CD14-positive monocyte (primary cell): Measurements from ENCODE around the gene PODN. TPM values are rescaled to one million over a fixed set of nuclear protein-coding genes. Genes with fewer than 3 reads are reported as not detected.

Source experiments
- DNase-seq, 3 donors: peaks; one replicate each; pipeline ENCODE4 v3.0.0-alpha.2; 2011 to 2022
- H2AFZ ChIP-seq: 2 replicates; pipeline ENCODE4 v1.6.0; 2012; ENCODE audit warnings: mild to moderate bottlenecking, low read depth, low read length, inconsistent platforms; ENCODE audit not compliant: insufficient read depth, poor library complexity, severe bottlenecking
- H3K27ac ChIP-seq, 2 donors: 1 replicate in 1 of 2; 2 replicates in 1 of 2; pipeline ENCODE4 v1.5.1; 2012 to 2013; ENCODE audit warnings: low read length in 2 of 2, control low read depth in 1 of 2, inconsistent platforms in 1 of 2, low read depth in 1 of 2, mild to moderate bottlenecking in 1 of 2
- H3K27me3 ChIP-seq, 2 donors: one replicate each; pipeline versions ENCODE4 v1.6.0 to v1.6.1; 2011 to 2013; ENCODE audit warnings: low read length in 2 of 2; ENCODE audit not compliant: control insufficient read depth in 2 of 2, insufficient read depth in 2 of 2
- H3K36me3 ChIP-seq, 2 donors: replicated peaks in 1 of 2; 1 replicate in 1 of 2; 2 replicates in 1 of 2; pipeline versions ENCODE4 v1.5.1 to v1.6.1; 2012 to 2013; ENCODE audit warnings: low read length in 2 of 2, control low read depth in 1 of 2, inconsistent platforms in 1 of 2, mild to moderate bottlenecking in 1 of 2; ENCODE audit not compliant: insufficient read depth in 2 of 2, control insufficient read depth in 1 of 2
- H3K4me1 ChIP-seq, 2 donors: 1 replicate in 1 of 2; 2 replicates in 1 of 2; pipeline versions ENCODE4 v1.5.1 to v1.6.1; 2012 to 2013; ENCODE audit warnings: low read length in 2 of 2, control low read depth in 1 of 2, inconsistent platforms in 1 of 2, mild to moderate bottlenecking in 1 of 2, moderate library complexity in 1 of 2; ENCODE audit not compliant: insufficient read depth in 2 of 2, control insufficient read depth in 1 of 2
- H3K4me2 ChIP-seq: replicated peaks from 2 replicates; pipeline ENCODE3; 2012; ENCODE audit warnings: low read length, moderate library complexity, mild to moderate bottlenecking; ENCODE audit not compliant: poor library complexity, severe bottlenecking; ENCODE audit errors: extremely low read depth
- H3K4me3 ChIP-seq, 3 experiments: fragments of 200-600 bp in 1 of 3; sonication (generic) in 1 of 3; replicated peaks in 1 of 3; 1 replicate in 2 of 3; 2 replicates in 1 of 3; pipeline ENCODE4 v1.5.1; 2011 to 2013; ENCODE audit warnings: low read length in 3 of 3, mild to moderate bottlenecking in 3 of 3, control low read depth in 2 of 3, low read depth in 2 of 3, inconsistent platforms in 1 of 3, moderate library complexity in 1 of 3
- H3K79me2 ChIP-seq: 2 replicates; pipeline ENCODE4 v1.6.0; 2012; ENCODE audit warnings: mild to moderate bottlenecking, control low read depth, inconsistent platforms, low read length, moderate library complexity; ENCODE audit not compliant: insufficient read depth
- H3K9ac ChIP-seq: 2 replicates; pipeline ENCODE4 v1.6.0; 2017; ENCODE audit warnings: low read length, mild to moderate bottlenecking; ENCODE audit not compliant: insufficient read depth, poor library complexity, severe bottlenecking
- H3K9me3 ChIP-seq, 2 donors: replicated peaks in 1 of 2; 1 replicate in 1 of 2; 2 replicates in 1 of 2; pipeline versions ENCODE4 v1.5.1 to v1.6.1; 2012 to 2013; ENCODE audit warnings: low read length in 2 of 2, control low read depth in 1 of 2; ENCODE audit not compliant: control insufficient read depth in 1 of 2, insufficient read depth in 1 of 2
- H4K20me1 ChIP-seq: 2 replicates; pipeline ENCODE4 v1.6.0; 2012; ENCODE audit warnings: mild to moderate bottlenecking, low read length, control low read depth, moderate library complexity; ENCODE audit not compliant: insufficient read depth
- H3K27ac Mint-ChIP-seq, 7 donors: one replicate each; pipeline ENCODE4 v1.8.0; 2020; ENCODE audit warnings: mild to moderate bottlenecking in 7 of 7, mixed read lengths in 7 of 7, moderate library complexity in 6 of 7, inconsistent platforms in 2 of 7
- H3K27me3 Mint-ChIP-seq, 3 donors: one replicate each; pipeline ENCODE4 v1.8.0; 2021 to 2022; ENCODE audit warnings: low read depth in 3 of 3, mild to moderate bottlenecking in 3 of 3, mixed read lengths in 3 of 3, moderate library complexity in 3 of 3, inconsistent platforms in 1 of 3
- H3K36me3 Mint-ChIP-seq, 2 donors: one replicate each; pipeline ENCODE4 v1.8.0; 2020; ENCODE audit warnings: mixed read lengths in 2 of 2, inconsistent platforms in 1 of 2, mild to moderate bottlenecking in 1 of 2
- H3K4me1 Mint-ChIP-seq: one replicate; pipeline ENCODE4 v1.8.0; 2020; ENCODE audit warnings: mild to moderate bottlenecking, mixed read lengths
- H3K4me3 Mint-ChIP-seq, 2 donors: one replicate each; pipeline ENCODE4 v1.8.0; 2020; ENCODE audit warnings: mild to moderate bottlenecking in 2 of 2, mixed read lengths in 2 of 2, moderate library complexity in 1 of 2
- H3K9me3 Mint-ChIP-seq, 7 donors: one replicate each; pipeline ENCODE4 v1.8.0; 2020 to 2022; ENCODE audit warnings: mixed read lengths in 7 of 7, mild to moderate bottlenecking in 6 of 7, moderate library complexity in 6 of 7, inconsistent platforms in 2 of 7
- WGBS: methylation state at CpG from one replicate; pipeline ENCODE4 v1.1.5; 2013; ENCODE audit warnings: missing lambda C conversion rate; ENCODE audit not compliant: insufficient coverage; 5-methylcytosine and 5-hydroxymethylcytosine counted together
- intact Hi-C, 2 donors: fragments of 100-400 bp; cut with micrococcal nuclease; formaldehyde crosslinking; loops; one replicate each; pipeline versions ENCODE4 v1.15.0 to v1.15.1; 2023
- polyA plus RNA-seq, 3 donors: library from polyadenylated mRNA; depleted of rRNA in 1 of 3; unstranded in 2 of 3; stranded (reverse) in 1 of 3; fragments of 300-500 nt in 2 of 3; fragments of >200 nt in 1 of 3; fragmentation: Illumina TruSeq in 2 of 3; gene quantifications; 1 replicate in 2 of 3; 2 replicates in 1 of 3; pipeline ENCODE4 v1.2.3, GENCODE V29; 2012 to 2021
- TF ChIP-seq, protein P1 (sequence below): fragments of 200-600 bp; IDR thresholded peaks from one replicate; pipeline ENCODE4 v1.8.0; 2022; ENCODE audit warnings: antibody characterized with exemption, mild to moderate bottlenecking

The PODN gene
- polyA plus RNA-seq, 3 donors, result not detected

GRCh38 chr1:53086491-53087070, 24.6 kb downstream of the PODN start:
- no peak overlapping the region for H3K4me3 ChIP-seq
- Mint-ChIP-seq H3K36me3 (no peaks in the 10 kb centered on the region), H3K9me3 (no peaks in the 10 kb centered on the region), H3K4me3 (no peak overlapping the region), H3K4me1 (peaks cover 5% of the 10 kb centered on the region), H3K27ac (no peak overlapping the region), H3K27me3 (peaks cover 0 to 7% (median 3%) of the 10 kb centered on the region in 3 donors)
- intact Hi-C loops, result no loop called here
- TF ChIP-seq, protein P1, sequence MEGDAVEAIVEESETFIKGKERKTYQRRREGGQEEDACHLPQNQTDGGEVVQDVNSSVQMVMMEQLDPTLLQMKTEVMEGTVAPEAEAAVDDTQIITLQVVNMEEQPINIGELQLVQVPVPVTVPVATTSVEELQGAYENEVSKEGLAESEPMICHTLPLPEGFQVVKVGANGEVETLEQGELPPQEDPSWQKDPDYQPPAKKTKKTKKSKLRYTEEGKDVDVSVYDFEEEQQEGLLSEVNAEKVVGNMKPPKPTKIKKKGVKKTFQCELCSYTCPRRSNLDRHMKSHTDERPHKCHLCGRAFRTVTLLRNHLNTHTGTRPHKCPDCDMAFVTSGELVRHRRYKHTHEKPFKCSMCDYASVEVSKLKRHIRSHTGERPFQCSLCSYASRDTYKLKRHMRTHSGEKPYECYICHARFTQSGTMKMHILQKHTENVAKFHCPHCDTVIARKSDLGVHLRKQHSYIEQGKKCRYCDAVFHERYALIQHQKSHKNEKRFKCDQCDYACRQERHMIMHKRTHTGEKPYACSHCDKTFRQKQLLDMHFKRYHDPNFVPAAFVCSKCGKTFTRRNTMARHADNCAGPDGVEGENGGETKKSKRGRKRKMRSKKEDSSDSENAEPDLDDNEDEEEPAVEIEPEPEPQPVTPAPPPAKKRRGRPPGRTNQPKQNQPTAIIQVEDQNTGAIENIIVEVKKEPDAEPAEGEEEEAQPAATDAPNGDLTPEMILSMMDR, result no peak
- no peaks in the 10 kb centered on the region for H3K79me2 ChIP-seq
- H3K9ac ChIP-seq, result no peak overlapping the region
- H3K27me3 ChIP-seq, result no peaks in the 10 kb centered on the region
- H3K27ac ChIP-seq, result no peak overlapping the region
- no peak overlapping the region for H2AFZ ChIP-seq
- H3K36me3 ChIP-seq, result no peaks in the 10 kb centered on the region
- no peaks in the 10 kb centered on the region for H3K4me1 ChIP-seq
- no peaks in the 10 kb centered on the region for H4K20me1 ChIP-seq
- DNase-seq, result no peak
- no peaks in the 10 kb centered on the region for H3K9me3 ChIP-seq
- 93% methylated on average over 4 of the region's 4 CpGs for WGBS
- H3K4me2 ChIP-seq, result no peak overlapping the region

DNA sequence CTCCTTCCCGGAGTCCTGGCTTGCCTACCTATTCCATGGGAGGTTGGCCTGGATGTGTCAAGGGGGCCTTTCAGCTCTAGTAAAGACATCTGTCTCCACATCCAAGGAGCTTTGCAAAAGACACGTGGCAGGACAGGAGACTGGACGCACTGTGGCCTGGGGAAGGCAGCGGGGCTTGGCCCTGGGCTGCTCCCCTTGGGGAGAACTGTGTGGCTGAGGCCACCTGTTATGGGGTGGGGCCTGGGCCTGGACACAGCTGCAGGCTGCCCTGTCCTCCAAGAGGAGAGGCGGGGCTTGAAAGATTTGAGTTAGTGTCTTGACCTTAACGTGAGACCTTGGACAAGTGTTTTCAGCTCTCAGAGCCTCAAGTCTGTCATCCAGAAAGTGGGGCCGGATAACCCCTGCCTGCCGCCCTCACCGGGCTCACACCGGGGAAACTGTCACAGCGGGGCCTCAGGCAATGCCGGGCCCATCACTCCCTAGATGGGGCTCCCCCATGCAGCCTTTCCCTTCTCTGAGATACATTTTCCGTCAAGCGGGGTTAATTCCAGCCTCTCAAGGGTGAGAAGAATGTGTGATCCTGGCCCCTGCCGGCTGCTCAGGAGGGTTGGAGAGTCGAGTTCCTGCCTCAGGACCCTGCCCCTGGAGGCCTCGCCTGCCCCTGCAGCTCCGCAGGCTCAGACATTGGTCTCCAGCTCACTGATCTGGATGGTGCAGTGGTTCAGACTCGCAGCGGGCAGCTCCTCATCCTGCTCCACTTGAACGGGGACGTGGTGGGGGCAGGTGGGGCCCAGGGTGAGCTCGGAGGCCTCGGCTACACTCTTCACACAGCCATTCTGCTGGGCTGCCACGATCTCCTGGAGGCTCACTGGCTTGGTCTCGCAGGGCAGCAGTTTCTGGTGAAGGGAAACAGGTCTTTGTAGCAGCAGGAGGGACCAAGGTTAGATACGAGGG, 25.6 kb downstream of the PODN start:
- WGBS, result 93% methylated on average over 23 of the region's 27 CpGs
- Histone ChIP-seq H3K4me3 (no peak overlapping the region), H3K4me2 (no peak overlapping the region), H3K4me1 (no peaks in the 10 kb centered on the region), H3K9ac (no peak overlapping the region), H3K79me2 (no peaks in the 10 kb centered on the region), H3K27me3 (no peaks in the 10 kb centered on the region), H4K20me1 (no peaks in the 10 kb centered on the region), H3K36me3 (no peaks in the 10 kb centered on the region), H3K9me3 (no peaks in the 10 kb centered on the region), H2AFZ (no peak overlapping the region), H3K27ac (no peak overlapping the region)
- TF ChIP-seq, protein P1, result no peak
- Mint-ChIP-seq H3K9me3 (no peaks in the 10 kb centered on the region), H3K36me3 (no peaks in the 10 kb centered on the region), H3K27ac (no peak overlapping the region), H3K4me1 (peaks cover 7% of the 10 kb centered on the region), H3K4me3 (no peak overlapping the region), H3K27me3 (peaks cover 0 to 7% (median 2%) of the 10 kb centered on the region in 3 donors)
- no peak for DNase-seq
- intact Hi-C loops, result no loop called here
